NCI-H1092 treated with DMSO at 0.1 percent for 48 hours (cell line): ENCODE results near the gene NDUFS6.

Experiments
- DNase-seq: peaks from one replicate; lab custom pipeline; 2025; lab: John Stamatoyannopoulos, UW

The NDUFS6 gene

GRCh38 chr5:1817261-1818043, 16.2 kb downstream of the NDUFS6 start:
- no peak for DNase-seq

GRCh38 chr5:1818784-1819183, 17.6 kb downstream of the NDUFS6 start:
- DNase-seq: no peak

GRCh38 chr5:1819458-1819857, 18.3 kb downstream of the NDUFS6 start:
- DNase-seq: no peak

- no peak for DNase-seq
These were observed 19.2 kb downstream of the NDUFS6 start for GRCh38 chr5:1820381-1820780.

GRCh38 chr5:1820926-1821325, 19.7 kb downstream of the NDUFS6 start:
- DNase-seq: no peak

GRCh38 chr5:1821862-1822261, 20.7 kb downstream of the NDUFS6 start:
- no peak for DNase-seq

- no peak for DNase-seq
These were observed 22.3 kb downstream of the NDUFS6 start for GRCh38 chr5:1823381-1824034.

GRCh38 chr5:1824109-1824821, 23.1 kb downstream of the NDUFS6 start:
- DNase-seq: no peak

- DNase-seq: no peak
These were observed 24.0 kb downstream of the NDUFS6 start for GRCh38 chr5:1824903-1825841.

GRCh38 chr5:1826235-1826980, 25.2 kb downstream of the NDUFS6 start:
- no peak for DNase-seq

- no peak for DNase-seq
These were observed 26.0 kb downstream of the NDUFS6 start for GRCh38 chr5:1827025-1827885.

GRCh38 chr5:1827886-1828397, 26.7 kb downstream of the NDUFS6 start:
- DNase-seq: no peak

GRCh38 chr5:1830571-1831228, 29.5 kb downstream of the NDUFS6 start:
- DNase-seq: no peak

- no peak for DNase-seq
These were observed 30.1 kb downstream of the NDUFS6 start for GRCh38 chr5:1831257-1831656.

GRCh38 chr5:1831677-1832313, 30.6 kb downstream of the NDUFS6 start:
- no peak for DNase-seq

GRCh38 chr5:1832511-1833250, 31.5 kb downstream of the NDUFS6 start:
- DNase-seq: no peak

GRCh38 chr5:1833264-1834021, 32.2 kb downstream of the NDUFS6 start:
- DNase-seq: no peak
